Measurements from ENCODE around the gene PEAK1.

DNA sequence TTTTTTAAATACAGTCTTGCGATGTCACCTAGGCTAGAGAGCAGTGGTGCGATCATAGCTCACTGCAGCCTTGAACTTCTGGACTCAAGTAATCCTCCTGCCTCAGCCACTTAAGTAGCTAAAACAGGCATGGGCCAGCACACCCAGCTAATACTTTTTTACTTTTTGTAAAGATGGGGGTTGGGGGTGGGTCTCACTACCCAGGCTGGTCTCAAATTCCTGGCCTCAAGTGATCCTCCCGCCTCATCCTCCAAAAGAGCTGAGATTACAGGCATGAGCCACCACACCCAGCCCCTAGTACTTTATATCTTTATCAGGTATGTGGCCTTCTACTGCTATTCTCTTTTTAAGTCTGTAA lies 8.3 kb downstream of the PEAK1 start:
- no peak for TF ChIP-seq POLR2A (conservative IDR thresholded peaks at IDR 0.05)
- TF ChIP-seq, protein P1, sequence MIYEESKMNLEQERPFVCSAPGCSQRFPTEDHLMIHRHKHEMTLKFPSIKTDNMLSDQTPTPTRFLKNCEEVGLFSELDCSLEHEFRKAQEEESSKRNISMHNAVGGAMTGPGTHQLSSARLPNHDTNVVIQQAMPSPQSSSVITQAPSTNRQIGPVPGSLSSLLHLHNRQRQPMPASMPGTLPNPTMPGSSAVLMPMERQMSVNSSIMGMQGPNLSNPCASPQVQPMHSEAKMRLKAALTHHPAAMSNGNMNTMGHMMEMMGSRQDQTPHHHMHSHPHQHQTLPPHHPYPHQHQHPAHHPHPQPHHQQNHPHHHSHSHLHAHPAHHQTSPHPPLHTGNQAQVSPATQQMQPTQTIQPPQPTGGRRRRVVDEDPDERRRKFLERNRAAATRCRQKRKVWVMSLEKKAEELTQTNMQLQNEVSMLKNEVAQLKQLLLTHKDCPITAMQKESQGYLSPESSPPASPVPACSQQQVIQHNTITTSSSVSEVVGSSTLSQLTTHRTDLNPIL (CRISPR knock-in tag; IDR thresholded peaks at IDR 0.05): no peak
- TF ChIP-seq, protein P2, sequence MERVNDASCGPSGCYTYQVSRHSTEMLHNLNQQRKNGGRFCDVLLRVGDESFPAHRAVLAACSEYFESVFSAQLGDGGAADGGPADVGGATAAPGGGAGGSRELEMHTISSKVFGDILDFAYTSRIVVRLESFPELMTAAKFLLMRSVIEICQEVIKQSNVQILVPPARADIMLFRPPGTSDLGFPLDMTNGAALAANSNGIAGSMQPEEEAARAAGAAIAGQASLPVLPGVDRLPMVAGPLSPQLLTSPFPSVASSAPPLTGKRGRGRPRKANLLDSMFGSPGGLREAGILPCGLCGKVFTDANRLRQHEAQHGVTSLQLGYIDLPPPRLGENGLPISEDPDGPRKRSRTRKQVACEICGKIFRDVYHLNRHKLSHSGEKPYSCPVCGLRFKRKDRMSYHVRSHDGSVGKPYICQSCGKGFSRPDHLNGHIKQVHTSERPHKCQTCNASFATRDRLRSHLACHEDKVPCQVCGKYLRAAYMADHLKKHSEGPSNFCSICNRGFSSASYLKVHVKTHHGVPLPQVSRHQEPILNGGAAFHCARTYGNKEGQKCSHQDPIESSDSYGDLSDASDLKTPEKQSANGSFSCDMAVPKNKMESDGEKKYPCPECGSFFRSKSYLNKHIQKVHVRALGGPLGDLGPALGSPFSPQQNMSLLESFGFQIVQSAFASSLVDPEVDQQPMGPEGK (CRISPR knock-in tag; IDR thresholded peaks at IDR 0.05; ENCODE audit: borderline replicate concordance): no peak
- no peak for TF ChIP-seq PTBP1 (IDR thresholded peaks at IDR 0.05; ENCODE audit: low read depth, low read length)
- no peak for TF ChIP-seq CBX5 (IDR thresholded peaks at IDR 0.05; ENCODE audit: borderline replicate concordance, low read depth)
- TF ChIP-seq RBM39 (optimal IDR thresholded peaks at IDR 0.05; ENCODE audit: low read depth, low read length): no peak
- no peak for TF ChIP-seq CREB1 (IDR thresholded peaks at IDR 0.05)
- TF ChIP-seq CREB1 (CRISPR knock-in tag; IDR thresholded peaks at IDR 0.05): no peak

Measured in K562 (cell line).